Fibroblast of villous mesenchyme (primary cell): ENCODE measurements around the gene RPS19BP1. TPM values are rescaled to one million over a fixed set of nuclear protein-coding genes. Genes with fewer than 3 reads are reported as not detected.

Source experiments
- DNase-seq: peaks from one replicate; pipeline ENCODE4 v3.0.0-alpha.2; 2010; ENCODE audit warnings: low read depth
- H3K4me3 ChIP-seq: 2 replicates; pipeline ENCODE4 v1.5.1; 2011; ENCODE audit warnings: low read depth, mild to moderate bottlenecking, low read length
- CTCF ChIP-seq: IDR thresholded peaks from 2 replicates; pipeline ENCODE4 v1.5.1; 2012; ENCODE audit warnings: low read depth, mild to moderate bottlenecking, low read length; ENCODE audit not compliant: insufficient read depth
- total RNA-seq: library from RNA; depleted of rRNA; stranded (reverse); fragments of >200 nt; gene quantifications from 2 replicates; pipeline ENCODE4 v1.2.3, GENCODE V29; 2012

The RPS19BP1 gene
- total RNA-seq, 1 donor: 44.0 TPM

DNA sequence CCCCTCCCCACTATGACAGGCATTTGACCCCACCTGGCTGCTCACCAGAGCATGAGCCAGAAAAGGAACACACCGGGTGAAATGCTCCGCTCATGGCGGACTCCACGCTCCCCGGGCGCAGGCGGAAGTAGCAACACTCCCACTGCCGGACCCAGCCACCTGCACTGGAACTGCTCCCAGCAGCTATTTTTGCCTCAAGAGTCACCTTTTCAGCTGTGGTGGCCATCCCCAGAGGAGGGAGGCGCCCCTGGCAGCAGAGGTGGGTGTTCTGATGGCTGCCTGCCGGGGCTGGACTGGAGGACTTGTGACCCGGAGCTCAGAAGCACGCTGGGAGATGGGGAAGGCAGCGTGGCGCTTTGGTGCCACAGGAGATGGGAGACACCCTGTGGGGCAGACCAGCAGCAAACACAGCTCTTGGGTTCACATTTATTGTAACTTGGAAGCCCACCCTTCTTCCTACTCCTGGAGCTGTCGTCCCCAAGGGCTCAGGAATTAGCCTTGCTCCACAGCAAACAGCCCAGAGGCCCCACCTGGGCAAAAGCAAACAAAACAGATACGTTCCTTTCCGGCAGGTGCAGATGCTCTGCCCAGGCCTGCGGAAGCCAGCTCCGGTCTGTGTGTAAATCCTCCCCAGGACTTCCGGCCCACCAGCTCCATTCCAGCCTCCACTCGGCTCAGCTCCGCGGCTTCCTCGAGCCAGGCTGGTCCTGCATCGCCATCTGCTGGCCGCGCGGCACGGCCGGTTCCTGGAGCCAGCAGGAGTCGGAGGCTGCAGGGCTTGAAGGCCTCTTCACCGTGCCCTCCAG, 3.7 kb downstream of the RPS19BP1 start:
- H3K4me3 ChIP-seq: peak overlapping the region; percentile 4
- peak; percentile 95 for DNase-seq
- peak; percentile 94 for TF ChIP-seq CTCF

DNA sequence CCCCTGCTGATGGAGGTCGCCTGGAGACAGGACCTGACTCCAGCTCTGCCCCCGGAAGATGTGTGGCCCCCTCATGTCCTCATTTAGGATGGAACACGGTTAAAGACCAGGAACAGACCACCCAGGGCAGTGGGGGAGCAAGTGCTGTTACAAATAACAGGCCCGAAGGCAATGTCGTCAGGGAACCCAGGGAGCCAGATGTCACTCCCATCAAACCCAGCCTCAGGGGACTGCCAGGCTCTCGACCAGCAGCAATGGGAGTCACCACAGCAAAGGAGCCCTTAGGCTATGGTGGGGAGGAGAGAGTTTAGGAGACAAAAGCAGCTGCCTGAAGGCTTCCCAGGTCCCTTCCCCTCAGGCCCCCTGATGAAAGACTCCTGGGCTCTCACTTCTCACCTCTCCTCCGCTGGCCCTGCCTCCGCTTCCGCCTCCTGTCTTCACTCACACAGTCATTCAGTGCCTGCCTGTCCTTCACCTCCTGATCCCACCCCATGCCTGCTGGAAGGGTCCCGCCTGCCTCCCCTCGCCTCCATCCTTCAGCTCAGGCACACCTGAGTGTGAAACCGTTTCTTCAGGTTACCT, 4.4 kb downstream of the RPS19BP1 start:
- no peak overlapping the region for H3K4me3 ChIP-seq
- TF ChIP-seq CTCF: no peak
- DNase-seq: peak; percentile 27

DNA sequence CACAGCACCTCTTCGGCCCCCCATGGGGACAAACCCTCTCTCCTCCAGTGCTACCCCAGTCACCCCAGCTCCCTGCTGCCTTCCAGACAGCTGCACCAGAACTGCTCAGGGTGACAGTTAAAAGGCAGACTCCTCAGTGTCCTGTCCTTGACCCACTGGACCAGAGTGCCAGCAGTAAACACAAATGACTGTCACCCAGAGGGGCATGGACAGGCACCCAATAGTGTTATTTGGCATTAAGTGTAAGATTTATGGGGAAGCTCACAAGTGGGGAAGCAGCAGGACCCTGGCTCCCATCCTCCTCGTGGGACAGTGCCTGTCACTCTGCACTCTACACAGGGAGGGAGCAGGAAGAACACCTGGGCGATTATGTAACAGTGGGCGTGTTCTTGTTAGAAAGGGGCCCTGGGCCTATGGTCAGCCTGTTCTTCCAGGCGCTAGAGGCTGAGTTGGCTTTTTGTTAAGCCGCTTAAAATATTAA, 5.0 kb downstream of the RPS19BP1 start:
- TF ChIP-seq CTCF: no peak
- no peak overlapping the region for H3K4me3 ChIP-seq
- no peak for DNase-seq

- no peak for DNase-seq
- no peak overlapping the region for H3K4me3 ChIP-seq
- TF ChIP-seq CTCF: no peak
These were observed 5.8 kb downstream of the RPS19BP1 start for GRCh38 chr22:39526736-39527171.

GRCh38 chr22:39525658-39525975, 6.9 kb downstream of the RPS19BP1 start:
- H3K4me3 ChIP-seq: no peak overlapping the region
- DNase-seq: no peak
- TF ChIP-seq CTCF: no peak

DNA sequence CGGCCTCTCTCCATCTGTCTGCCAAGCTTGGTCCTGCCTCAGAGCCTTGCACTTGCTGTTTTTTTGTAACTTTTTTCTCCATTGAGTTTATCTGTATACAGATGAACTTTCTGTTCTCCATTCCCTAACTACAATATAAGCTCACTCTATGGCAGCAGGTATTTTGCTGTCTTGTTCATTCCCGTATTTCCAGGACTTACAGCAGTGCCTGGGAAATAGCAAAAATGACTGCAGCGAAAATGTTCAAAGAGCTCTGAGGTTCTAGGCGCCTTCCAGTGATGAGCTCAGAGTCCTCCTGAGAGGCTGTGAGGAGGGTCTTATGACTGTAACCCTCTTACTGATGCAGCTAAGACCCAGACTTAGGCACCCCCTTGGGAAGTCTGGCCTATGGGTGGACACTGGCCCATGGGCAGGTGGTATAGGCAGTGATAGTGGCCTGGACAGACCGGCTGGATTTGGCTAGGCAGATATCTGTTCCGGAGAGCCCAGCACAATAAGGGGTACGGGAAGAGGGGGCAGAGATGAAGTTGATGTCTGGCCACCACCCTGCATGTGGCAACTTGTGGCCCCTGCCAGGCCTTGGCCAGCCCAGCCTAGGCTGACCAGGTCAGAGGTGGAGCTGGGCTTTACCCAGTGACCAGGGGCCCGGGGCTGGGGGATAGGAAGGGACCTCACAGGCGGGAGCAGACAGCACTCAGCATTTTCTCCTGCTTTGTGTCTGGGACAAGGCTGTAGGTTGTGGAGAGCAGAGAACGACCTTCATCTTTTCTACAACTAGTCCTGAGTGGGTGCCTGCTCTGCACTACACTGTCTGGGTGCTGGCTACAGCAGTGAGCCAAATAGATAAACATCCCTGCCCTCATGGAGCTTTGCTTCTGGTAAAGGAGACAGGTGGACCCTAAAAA, 7.5 kb downstream of the RPS19BP1 start:
- no peak for DNase-seq

More for the DNA sequence above, 7.5 kb downstream of the RPS19BP1 start:
- H3K4me3 ChIP-seq: no peak overlapping the region
- no peak for TF ChIP-seq CTCF
